Gastrocnemius medialis (tissue), 4 donors: ENCODE results near the gene ATF7. TPM values are rescaled to one million over a fixed set of nuclear protein-coding genes. Genes with fewer than 3 reads are reported as not detected.
"Not testable (repeated sequence)": the region's sequence is repeated elsewhere in the genome, so short reads cannot be mapped to it uniquely, and the experiment has no call there.

Experiments
- ATAC-seq, 2 donors: fragments of 150-250 bp; one replicate each; pipeline ENCODE4 v1.9.1; 2016
- DNase-seq, 2 donors: peaks; one replicate each; pipeline ENCODE4 v3.0.0-alpha.2; 2019
- H3K27ac ChIP-seq, 4 donors: fragments of 200-600 bp; sonication (generic); 1 replicate in 1 of 4; 2 replicates in 3 of 4; pipeline ENCODE4 v1.5.1; 2016 to 2018; ENCODE audit warnings: mild to moderate bottlenecking in 2 of 4, moderate library complexity in 1 of 4
- H3K27me3 ChIP-seq, 3 donors: fragments of 200-600 bp; sonication (generic) in 2 of 3; 1 replicate in 1 of 3; 2 replicates in 2 of 3; pipeline versions ENCODE4 v1.5.1 to v1.6.0; 2016 to 2019; ENCODE audit warnings: mild to moderate bottlenecking in 1 of 3, moderate library complexity in 1 of 3
- H3K36me3 ChIP-seq, 2 donors: fragments of 200-600 bp; sonication (generic) in 1 of 2; one replicate each; pipeline ENCODE4 v1.5.1; 2017 to 2018
- H3K4me1 ChIP-seq, 2 donors: fragments of 200-600 bp; sonication (generic) in 1 of 2; one replicate each; pipeline ENCODE4 v1.5.1; 2016 to 2017; ENCODE audit warnings: mild to moderate bottlenecking in 2 of 2
- H3K4me3 ChIP-seq, 4 donors: fragments of 200-600 bp; sonication (generic) in 3 of 4; 1 replicate in 1 of 4; 2 replicates in 3 of 4; pipeline ENCODE4 v1.5.1; 2016 to 2019; ENCODE audit warnings: mild to moderate bottlenecking in 2 of 4
- H3K9me3 ChIP-seq, 3 donors: fragments of 200-600 bp; sonication (generic) in 2 of 3; 1 replicate in 1 of 3; 2 replicates in 2 of 3; pipeline ENCODE4 v1.5.1; 2016 to 2019
- POLR2A ChIP-seq, 2 donors: fragments of 450-650 bp; IDR thresholded peaks; one replicate each; pipeline ENCODE4 v1.6.1; 2017; ENCODE audit warnings: antibody characterized with exemption in 2 of 2, mild to moderate bottlenecking in 2 of 2, moderate library complexity in 2 of 2
- in situ Hi-C, 4 donors: fragments of 200-750 bp; cut with MboI; loops; one replicate each; pipeline versions ENCODE4 v1.15.0 to v1.8.0; 2017; ENCODE audit warnings: low sequenced_read_pairs in 4 of 4
- intact Hi-C: fragments of 100-400 bp; cut with DNase I; formaldehyde crosslinking; loops from one replicate; pipeline ENCODE4 v1.15.1; 2023; ENCODE audit warnings: low total_unique reads
- total RNA-seq, 4 donors: library from RNA; depleted of rRNA; stranded (reverse); fragments of >200 nt; gene quantifications; one replicate each; pipeline versions ENCODE4 v1.1.0 to v1.2.3, GENCODE V29; 2016
- TF ChIP-seq, protein P1 (sequence below), 5 experiments: fragments of 450-650 bp in 3 of 5; fragments of 200-600 bp in 2 of 5; sonication (generic) in 2 of 5; IDR thresholded peaks in 4 of 5; conservative IDR thresholded peaks in 1 of 5; 1 replicate in 4 of 5; 2 replicates in 1 of 5; pipeline ENCODE4 v1.5.1; 2016 to 2019; ENCODE audit warnings: antibody characterized with exemption in 5 of 5, mild to moderate bottlenecking in 3 of 5, moderate library complexity in 3 of 5

The ATF7 gene
- total RNA-seq, 4 donors from 2014 or later, result 21.9 to 47.9 (median 26.3) TPM

- TF ChIP-seq POLR2A (IDR thresholded peaks at IDR 0.05), result no peak
- TF ChIP-seq, protein P1, sequence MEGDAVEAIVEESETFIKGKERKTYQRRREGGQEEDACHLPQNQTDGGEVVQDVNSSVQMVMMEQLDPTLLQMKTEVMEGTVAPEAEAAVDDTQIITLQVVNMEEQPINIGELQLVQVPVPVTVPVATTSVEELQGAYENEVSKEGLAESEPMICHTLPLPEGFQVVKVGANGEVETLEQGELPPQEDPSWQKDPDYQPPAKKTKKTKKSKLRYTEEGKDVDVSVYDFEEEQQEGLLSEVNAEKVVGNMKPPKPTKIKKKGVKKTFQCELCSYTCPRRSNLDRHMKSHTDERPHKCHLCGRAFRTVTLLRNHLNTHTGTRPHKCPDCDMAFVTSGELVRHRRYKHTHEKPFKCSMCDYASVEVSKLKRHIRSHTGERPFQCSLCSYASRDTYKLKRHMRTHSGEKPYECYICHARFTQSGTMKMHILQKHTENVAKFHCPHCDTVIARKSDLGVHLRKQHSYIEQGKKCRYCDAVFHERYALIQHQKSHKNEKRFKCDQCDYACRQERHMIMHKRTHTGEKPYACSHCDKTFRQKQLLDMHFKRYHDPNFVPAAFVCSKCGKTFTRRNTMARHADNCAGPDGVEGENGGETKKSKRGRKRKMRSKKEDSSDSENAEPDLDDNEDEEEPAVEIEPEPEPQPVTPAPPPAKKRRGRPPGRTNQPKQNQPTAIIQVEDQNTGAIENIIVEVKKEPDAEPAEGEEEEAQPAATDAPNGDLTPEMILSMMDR (IDR thresholded peaks at IDR 0.05 in 4 of 5, conservative IDR thresholded peaks at IDR 0.05 in 1 of 5), result no peak
- H3K27ac ChIP-seq, result no peak overlapping the region
- no peaks in the 10 kb centered on the region for H3K27me3 ChIP-seq
- H3K36me3 ChIP-seq, result no peaks in the 10 kb centered on the region
- H3K4me1 ChIP-seq, result peaks cover 6 to 15% of the 10 kb centered on the region in 2 donors
- no peaks in the 10 kb centered on the region for H3K9me3 ChIP-seq
- DNase-seq, result no peak
- no peak overlapping the region for H3K4me3 ChIP-seq
- ATAC-seq, result no peak
- intact Hi-C loops (no loop called here), in situ Hi-C loops (no loop called here)
Measured at GRCh38 chr12:53558631-53559030, 67.6 kb downstream of the ATF7 start.

DNA sequence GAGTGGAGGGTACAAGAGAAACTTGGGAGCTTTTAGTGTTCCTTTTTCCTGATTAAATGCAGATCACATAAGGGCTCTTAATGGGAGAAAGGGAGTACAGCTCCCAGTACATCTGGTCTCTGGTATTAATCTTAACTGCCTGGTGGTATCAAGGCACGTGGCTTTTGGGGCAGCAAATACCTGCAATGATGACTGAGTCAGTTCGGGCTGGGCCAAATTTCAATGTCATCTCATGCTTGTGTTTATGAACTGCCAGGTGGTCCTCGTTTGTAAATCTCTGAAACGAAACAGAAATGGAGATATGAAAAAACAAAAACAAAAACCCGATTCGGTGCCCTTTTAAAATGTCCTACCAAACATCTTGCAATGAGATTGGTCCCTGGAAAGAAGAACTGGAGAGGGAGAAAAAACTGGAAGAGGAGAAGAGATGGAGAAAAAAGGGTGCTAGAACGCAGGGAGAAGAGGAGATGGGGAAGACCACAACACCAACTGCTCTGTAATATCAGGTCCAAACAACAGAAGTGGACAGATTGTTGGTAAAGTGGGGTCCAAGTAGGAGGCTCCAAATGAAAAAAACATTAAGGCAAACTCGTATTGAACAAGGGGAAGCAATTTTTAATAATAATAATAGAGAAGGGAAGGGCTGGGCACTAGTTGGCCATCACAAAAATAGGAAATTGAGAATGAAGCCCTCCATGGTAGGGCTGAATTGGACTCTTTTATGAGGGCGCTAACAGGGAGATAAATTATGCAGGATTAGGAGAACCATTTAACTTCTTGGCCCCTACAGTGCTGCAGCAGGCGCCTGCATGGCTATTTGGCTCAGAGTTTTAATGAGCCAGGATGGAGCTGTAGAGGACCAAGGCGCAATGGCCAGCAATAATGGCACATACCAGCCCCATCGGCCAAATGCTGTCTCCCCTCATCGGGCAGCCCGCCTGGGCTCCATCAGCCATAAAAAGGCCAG is 73.5 kb downstream of the ATF7 start:
- Histone ChIP-seq H3K9me3 (no peaks in the 10 kb centered on the region), H3K4me1 (peaks cover 7% of the 10 kb centered on the region in 2 donors), H3K36me3 (peaks cover 0 to 33% of the 10 kb centered on the region in 2 donors), H3K27ac (no peak overlapping the region), H3K27me3 (no peaks in the 10 kb centered on the region), H3K4me3 (no peak overlapping the region)
- intact Hi-C loops (no loop called here), in situ Hi-C loops (no loop called here)
- no peak for TF ChIP-seq POLR2A (IDR thresholded peaks at IDR 0.05)
- TF ChIP-seq, protein P1 (IDR thresholded peaks at IDR 0.05 in 4 of 5, conservative IDR thresholded peaks at IDR 0.05 in 1 of 5), result no peak
- ATAC-seq (no peak), DNase-seq (no peak)

GRCh38 chr12:53551889-53552291 is 74.3 kb downstream of the ATF7 start:
- Histone ChIP-seq H3K4me3 (no peak overlapping the region), H3K36me3 (peaks cover 0 to 36% of the 10 kb centered on the region in 2 donors), H3K4me1 (peaks cover 7% of the 10 kb centered on the region in 2 donors), H3K27me3 (no peaks in the 10 kb centered on the region), H3K27ac (no peak overlapping the region), H3K9me3 (no peaks in the 10 kb centered on the region)
- TF ChIP-seq, protein P1 (IDR thresholded peaks at IDR 0.05 in 4 of 5, conservative IDR thresholded peaks at IDR 0.05 in 1 of 5), result no peak
- TF ChIP-seq POLR2A (IDR thresholded peaks at IDR 0.05), result no peak
- DNase-seq (no peak), ATAC-seq (no peak)
- in situ Hi-C loops (no loop called here), intact Hi-C loops (no loop called here)

GRCh38 chr12:53550595-53550994 is 75.6 kb downstream of the ATF7 start:
- peaks cover 7% of the 10 kb centered on the region in 2 donors for H3K4me1 ChIP-seq
- no peak for ATAC-seq
- H3K4me3 ChIP-seq, result no peak overlapping the region
- intact Hi-C loops (no loop called here), in situ Hi-C loops (no loop called here)
- no peak overlapping the region for H3K27ac ChIP-seq
- peaks cover 0 to 36% of the 10 kb centered on the region in 2 donors for H3K36me3 ChIP-seq
- no peaks in the 10 kb centered on the region for H3K27me3 ChIP-seq
- DNase-seq, result no peak
- TF ChIP-seq POLR2A (IDR thresholded peaks at IDR 0.05), result no peak
- TF ChIP-seq, protein P1 (IDR thresholded peaks at IDR 0.05 in 4 of 5, conservative IDR thresholded peaks at IDR 0.05 in 1 of 5), result no peak
- no peaks in the 10 kb centered on the region for H3K9me3 ChIP-seq

GRCh38 chr12:53550131-53550530 is 76.1 kb downstream of the ATF7 start:
- H3K27me3 ChIP-seq, in situ Hi-C loops, DNase-seq, ATAC-seq, intact Hi-C loops, H3K4me3 ChIP-seq, H3K4me1 ChIP-seq, H3K9me3 ChIP-seq, H3K27ac ChIP-seq: not testable (repeated sequence)
- peaks cover 0 to 38% of the 10 kb centered on the region in 2 donors for H3K36me3 ChIP-seq

GRCh38 chr12:53548354-53548753 is 77.8 kb downstream of the ATF7 start:
- H3K36me3 ChIP-seq, result peaks cover 0 to 39% of the 10 kb centered on the region in 2 donors
- in situ Hi-C loops, result loop anchor here in 2 of 4 donors (10.0 kb wide), 2 partner anchors 76 to 126 kb away; partner anchors contain the start of genes ATF7 (in 1 of the 2) and ATP5MC2 (in 1 of the 2)
- intact Hi-C loops, result not testable (repeated sequence)

More at GRCh38 chr12:53548354-53548753, 77.8 kb downstream of the ATF7 start:
- ATAC-seq, H3K9me3 ChIP-seq, H3K27me3 ChIP-seq, DNase-seq, H3K27ac ChIP-seq, H3K4me3 ChIP-seq: not testable (repeated sequence)
- peaks cover 7 to 16% of the 10 kb centered on the region in 2 donors for H3K4me1 ChIP-seq
